ENCODE data around the gene TMIGD2.

Gene TMIGD2

DNA sequence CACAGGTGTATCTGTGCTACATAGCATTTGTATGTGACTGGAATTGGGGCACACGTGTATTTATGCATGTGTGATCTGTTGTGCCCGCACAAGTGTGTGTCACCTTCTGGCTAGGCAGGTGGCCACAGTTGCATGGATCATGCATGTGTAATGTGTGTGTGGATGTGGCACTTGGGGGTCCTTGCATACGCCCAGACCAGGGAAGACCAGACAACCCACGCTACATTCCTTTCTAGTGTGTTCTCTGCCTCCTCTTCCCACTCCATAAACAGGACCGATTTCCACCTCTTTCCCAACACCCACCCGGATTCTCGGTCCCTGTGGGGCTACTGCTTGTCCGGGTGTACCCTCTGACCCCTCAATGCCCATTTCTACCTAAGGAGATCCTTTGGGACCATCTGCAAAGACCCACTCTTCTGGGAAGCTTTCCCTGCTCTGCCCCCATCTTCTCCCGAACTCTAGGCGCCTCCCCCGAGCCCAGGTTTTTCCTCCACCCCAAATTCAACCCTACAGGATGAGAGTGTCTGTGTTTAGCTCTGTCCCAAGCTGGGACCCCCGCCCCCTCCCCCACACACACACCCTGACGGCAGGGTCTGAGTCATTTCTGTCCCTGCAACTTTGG is 24.1 kb upstream of the TMIGD2 start:
- no peak for DNase-seq

DNA sequence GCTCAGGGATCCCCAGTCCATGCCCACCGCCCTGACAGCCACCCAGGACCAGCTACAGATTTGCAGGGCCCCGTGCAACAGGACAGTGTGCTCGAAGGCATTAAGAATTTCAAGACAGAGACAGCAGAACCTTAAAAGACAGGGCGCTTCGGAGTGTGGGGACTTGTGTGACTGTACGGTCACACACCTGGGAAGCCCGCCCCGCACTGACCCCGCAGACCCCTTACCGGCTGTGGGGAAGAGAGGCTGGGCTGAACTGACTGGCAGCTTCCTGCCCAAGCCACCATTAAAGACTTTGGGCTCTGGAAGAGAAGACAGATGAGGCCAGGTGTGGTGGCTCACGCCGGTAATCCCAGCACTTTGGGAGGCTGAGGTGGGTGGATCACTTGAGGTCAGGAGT is 22.0 kb upstream of the TMIGD2 start:
- no peak for DNase-seq

DNA sequence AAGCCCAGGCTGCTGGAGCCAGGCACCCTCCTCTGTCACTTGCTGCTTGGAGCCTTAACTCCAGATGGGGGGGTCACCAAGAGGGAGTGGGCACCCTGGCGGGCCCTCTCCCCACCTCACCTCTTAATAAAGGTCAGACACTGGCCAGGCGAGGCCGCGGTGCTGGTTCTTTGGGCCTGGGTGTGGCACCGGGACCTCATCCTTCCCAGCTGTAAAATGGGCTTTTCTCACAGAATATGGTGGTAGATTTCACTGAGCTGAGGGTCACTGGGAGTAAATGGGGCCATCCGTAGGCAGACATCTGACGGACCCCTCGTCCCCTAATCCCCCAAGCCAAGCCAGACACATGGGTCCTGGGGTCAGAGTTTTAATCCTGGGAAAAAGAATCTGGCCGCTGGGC is 21.5 kb upstream of the TMIGD2 start:
- DNase-seq, result no peak

DNA sequence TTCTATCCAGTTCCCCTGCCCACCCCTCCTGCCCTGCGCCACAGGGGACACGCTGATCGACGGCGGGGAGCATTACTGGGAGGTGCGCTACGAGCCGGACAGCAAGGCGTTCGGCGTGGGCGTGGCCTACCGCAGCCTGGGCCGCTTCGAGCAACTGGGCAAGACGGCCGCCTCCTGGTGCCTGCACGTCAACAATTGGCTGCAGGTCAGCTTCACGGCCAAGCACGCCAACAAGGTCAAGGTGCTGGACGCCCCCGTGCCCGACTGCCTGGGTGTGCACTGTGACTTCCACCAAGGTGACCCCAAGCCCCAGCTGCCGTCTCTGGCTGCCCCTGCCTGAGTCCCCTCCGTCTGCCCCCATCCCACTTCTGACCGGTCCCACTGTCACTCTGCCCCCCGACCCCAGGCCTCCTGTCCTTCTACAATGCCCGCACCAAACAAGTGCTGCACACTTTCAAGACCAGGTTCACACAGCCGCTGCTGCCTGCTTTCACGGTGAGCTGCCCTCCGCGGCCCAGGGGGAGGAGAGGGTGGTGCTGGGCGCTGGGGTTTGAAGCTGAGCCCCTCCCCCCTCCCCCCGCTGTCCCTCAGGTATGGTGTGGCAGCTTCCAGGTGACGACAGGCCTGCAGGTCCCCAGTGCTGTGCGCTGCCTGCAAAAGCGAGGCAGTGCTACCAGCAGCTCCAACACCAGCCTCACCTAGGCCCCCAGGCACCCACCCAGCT is 20.9 kb upstream of the TMIGD2 start:
- DNase-seq, result no peak

DNA sequence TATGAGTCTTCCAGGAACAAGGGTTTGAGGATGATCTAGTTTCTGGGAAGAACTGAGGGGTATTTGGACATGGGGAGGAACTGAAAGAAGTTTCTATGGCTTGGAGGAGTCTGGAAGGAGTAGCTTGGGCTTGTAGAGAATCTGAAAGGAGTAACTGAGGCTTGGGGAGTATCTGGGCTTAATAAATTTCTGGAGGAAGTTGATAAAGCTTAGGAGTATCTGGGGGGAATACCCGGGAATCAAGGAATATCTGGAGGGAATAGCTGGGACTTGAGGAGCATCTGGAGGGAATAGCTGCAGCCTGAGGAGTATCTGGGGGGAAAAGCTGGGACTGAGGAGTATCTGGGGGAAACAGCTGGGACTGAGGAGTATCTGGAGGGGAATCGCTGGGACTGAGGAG is 18.2 kb upstream of the TMIGD2 start:
- no peak for DNase-seq

DNA sequence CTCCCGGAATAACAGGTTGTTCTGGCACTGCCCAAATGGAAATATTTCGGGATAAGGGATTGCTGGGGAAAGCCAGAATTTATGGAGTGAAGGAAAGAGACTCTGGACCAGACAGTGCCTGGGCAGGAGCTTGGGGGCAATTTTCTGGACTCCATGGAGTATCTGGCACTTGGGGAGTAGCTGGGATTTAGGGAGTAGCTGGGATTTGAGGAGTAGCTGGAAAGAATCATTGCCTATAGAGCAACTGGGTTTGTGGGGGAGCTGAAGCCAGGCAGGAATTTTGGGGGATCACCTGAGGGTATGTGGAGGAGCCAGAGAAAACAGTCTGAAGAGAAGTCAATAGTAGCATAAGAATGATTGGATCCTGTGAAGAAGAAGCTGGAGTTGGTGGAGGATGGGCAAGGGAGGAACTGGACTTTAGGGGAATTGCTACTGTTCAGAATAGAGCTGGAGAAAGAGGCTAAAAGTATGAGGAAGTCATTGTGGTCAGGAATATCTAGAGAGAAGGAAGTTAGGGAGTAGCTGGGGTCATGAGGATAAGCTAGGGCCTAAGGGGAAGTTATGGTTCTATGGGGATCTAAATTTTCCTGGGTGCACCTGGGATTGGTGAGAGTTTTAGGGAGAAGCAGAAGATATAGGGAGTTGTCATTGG is 17.0 kb upstream of the TMIGD2 start:
- no peak for DNase-seq

DNA sequence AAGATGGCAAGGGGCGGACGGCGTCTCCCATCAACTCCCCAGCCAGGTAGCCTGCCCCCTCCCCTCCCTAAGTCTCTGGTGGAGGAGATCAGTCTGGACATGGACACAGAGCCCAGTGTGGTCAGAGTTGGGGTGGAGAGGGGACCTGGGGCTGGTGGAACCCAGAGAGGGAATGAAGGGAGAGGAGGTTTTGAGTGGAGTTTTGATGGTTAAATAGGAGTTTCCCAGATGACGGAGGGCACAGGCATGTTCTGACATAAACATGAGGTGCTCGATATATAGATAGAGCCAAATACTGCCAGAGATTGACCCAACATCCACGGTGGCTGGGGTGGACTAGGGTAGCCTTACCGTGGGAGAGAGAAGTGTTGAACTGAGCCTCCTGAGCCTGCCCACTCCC is 16.3 kb upstream of the TMIGD2 start:
- DNase-seq, result no peak

DNA sequence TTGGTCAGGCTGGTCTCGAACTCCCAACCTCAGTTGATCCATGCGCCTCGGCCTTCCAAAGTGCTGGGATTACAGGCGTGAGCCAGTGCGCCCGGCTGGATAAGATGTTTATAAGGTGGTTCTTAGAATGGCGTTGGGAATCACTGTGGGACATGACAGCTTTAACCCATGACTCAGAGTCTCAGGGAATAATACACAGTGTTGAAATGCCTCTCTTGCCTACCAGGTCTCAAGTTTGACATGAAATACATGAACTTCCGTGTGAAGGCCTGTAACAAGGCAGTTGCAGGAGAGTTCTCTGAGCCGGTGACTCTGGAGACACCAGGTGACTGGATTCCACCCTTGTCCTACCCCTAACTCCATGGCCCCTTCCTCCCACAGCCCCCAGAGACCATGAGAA is 14.8 kb upstream of the TMIGD2 start:
- no peak for DNase-seq

DNA sequence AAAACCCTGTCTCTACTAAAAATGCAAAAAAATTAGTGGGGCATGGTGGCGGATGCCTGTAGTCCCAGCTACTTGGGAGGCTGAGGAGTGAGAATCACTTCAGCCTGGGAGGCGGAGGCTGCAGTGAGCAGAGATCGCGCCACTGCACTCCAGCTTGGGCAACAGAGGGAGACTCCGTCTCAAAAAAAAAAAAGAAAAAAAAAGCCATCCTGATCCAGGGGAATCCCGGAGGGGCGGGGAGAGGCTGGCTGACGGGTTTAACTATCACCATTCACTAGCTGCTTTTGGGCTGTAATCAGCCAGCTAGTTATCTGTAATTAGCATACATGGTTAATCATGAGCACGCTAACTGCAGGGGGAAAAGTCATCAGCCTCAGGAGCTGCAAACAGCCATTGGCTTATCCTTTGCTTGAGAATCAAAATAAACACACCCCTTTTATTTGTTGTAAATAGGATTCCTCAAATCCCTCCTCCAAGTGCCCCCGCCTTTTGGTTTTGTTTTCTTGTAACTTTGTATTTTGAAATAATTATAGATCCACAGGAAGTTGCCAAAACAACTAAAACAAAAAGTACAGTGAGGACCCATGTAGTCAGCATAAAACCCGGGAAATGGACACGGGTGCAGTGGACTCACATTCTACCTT is 11.8 kb upstream of the TMIGD2 start:
- DNase-seq, result no peak

DNA sequence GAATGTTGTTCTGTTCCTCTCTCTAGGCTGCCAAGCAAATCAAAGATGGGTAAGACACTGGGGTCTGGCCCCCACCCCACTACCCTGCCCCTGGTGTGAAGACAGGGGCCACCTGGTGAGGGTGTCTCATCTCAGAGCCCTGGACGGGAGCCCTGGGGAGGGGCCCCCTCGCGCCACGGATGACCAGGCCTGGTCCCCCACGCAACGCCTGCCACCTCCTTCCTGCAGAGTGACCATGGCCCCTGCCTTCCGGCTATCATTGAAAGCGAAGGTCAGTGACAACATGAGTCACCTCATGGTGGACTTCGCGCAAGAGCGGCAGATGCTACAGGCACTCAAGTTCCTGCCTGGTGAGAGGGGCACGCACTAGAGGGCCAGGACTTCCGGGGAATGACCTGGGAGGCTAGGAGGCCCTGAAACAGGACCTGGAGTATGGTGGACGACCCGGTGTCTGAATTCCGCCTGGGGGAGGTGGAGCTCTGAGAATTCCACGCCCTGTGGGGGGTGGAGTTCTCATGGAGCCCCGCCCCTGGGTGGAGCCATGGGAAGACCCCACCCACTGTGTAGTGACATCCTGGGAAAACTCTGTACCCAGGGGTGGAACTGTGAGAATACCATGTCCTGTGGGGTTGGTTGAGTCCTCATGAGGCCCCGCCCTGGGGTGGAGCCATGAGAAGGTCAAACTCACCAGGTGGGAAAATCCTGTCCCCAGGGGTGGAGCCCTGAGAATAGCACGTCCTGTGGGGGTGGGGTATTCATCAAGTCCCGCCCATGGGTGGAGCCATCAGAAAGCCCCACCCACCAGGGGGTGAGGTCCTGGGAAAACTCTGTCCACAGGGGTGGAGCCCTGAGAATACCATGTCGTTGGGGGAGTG is 8.3 kb upstream of the TMIGD2 start:
- no peak for DNase-seq

DNA sequence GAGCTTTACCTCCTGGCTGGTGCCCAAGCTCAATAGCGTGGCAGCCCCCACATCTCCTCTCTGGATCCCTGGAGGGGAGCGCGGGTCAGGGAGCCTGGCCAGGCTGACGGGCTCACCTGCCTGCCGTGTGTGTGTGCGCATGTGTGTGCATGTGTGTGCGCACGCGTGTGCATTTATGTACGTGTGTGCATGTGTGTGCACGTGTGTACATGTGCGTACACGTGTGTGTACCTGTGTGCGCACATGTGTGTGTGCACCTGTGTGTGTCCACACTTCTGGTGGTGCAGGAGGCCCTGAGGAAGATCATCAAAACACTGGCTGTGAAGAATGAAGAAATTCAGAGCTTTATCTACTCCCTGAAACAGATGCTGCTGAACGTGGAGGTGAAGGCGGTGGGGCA is 3.5 kb upstream of the TMIGD2 start:
- DNase-seq, result no peak

DNA sequence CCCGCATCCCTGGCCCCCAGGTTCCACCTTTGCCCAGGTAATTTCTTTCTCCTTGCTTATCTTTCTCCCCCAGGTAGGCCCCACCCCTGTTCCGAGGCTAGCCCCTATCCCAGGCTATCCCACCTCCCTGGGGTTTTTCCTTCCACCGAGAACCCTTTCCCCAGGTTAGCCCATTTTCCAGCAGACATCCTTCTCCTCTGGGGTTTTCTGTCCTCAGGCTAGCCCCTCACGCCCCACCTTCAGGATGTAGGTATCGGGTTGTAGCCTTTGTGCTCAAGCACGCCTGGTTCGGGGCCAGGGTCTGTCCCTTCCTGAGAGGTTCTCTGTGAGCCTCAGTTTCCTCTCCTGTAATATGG is 3.0 kb upstream of the TMIGD2 start:
- no peak for DNase-seq

DNA sequence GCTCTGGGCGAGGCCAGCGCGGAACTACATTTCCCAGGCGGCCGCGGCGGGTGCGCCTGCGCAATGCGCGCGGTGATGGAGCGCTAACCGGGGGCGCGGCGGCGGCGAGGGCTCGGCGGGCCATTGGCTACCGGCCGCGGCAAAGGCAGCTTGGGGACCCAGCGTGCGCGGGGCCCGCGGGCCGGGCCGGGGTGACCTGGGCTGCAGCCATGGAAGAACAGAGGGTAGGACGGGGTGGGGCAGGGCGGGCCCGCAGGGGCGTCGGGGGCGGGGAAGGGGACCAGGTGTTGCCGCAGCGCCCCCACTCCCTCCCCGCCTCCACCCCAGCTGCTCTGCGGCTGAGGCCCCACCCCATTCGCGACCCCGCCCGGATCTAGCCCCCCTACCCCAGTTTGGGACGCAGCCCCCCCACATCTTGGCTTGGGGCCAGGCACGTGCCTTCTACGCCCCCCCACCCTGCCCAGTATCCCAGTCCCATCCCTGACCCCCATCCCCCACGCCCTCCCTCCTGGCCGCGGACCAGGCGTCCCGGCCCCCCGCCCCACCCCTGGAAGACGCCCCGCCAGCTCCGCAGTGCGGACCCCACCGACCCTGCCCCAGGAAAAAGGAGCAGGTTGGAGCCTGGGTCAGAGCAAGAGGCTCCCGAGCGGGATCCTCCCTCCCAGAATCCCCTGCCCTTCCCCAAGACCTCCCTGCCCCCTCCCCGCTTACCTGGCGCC is 2.5 kb upstream of the TMIGD2 start, which contains the start of gene FSD1:
Gene FSD1, plus strand, starts transcription at position 61 of the 719 bp plus-strand sequence. Its CDS starts 149 bp downstream, at position 210.
- peak; percentile 55 for DNase-seq

DNA sequence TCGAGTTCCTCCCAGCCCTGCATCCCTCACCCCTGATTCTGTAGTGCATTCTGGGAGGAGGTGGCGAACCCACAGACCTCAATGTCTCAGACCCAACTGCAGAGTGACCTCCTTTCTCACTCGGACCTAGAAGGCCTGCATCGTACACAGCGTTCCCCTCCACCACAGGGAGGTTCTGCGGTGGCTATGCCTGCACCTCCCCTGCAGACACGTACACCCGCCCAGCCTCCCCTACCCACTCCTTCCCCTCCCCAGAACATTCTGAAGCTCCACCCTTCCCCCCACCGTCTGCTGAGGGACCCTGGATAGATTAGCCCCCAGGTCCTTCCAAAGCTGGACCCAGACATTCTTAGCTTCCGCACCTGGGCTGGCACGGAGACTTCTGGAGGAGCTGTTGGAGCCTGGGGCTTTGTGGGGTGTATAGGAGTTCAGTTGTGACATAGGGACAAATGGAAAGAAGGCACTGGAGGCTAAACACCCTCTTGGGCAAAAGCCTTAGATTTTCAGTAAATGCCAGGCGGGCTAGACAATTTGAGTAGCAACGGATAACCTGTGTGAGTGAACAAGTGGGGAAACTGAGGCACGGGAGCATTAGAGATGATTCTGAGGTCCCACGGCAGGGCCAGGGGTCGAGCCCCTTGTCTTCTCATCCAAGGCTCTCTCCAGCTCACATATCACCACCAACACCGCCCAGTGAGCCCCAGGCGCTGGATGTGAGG is 1.8 kb upstream of the TMIGD2 start:
- DNase-seq, result no peak

DNA sequence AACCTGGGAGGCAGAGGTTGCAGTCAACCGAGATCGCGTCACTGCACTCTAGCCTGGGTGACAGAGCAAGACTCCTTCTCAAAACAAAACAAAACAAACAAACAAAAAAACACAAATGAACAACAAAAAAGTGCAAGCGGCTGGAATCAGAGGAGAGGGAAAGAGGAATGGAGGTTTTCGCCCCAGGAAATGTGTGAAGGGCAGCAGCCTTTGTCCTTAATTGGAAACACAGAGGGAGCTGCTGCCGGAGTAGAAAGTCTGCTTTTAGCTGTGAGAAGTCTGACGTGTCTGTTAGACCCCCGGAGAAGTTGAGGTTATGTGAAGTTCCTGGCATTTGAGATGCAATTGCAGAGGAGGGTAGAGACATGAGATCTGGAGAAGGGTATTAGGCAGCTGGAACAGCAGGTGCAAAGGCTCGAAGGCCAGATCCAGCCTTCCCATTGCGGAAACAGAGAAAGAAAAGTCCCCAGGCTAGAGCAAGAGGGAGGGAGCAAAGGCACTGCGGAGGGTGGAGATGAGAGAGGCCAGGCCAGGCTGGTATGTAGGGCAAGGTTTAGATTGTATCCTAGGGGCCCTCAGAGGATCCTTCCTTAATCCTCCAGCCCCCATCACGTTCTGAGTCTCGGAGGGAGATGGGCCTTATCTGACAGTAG is 473 bp downstream of the TMIGD2 start:
- no peak for DNase-seq

DNA sequence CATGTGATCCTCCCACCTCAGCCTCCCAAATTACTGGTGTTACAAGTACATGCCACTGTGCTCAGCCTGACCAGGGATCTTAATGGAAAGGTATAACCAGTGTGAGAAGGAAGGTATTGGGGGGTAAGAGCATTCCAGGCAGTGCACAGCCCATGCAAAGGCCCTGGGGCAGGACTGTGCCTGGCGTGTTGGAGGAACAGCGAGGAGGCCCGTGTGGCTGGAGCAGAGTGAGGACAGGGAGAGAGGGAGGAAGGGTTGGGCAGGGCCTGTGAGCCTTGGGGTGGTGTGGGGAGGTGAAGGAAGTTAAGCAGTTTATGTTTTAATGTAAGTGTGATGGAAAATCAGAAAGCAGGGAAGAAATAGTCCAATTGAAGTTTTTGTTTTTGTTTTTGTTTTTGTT is 1.6 kb downstream of the TMIGD2 start:
- DNase-seq, result no peak

DNA sequence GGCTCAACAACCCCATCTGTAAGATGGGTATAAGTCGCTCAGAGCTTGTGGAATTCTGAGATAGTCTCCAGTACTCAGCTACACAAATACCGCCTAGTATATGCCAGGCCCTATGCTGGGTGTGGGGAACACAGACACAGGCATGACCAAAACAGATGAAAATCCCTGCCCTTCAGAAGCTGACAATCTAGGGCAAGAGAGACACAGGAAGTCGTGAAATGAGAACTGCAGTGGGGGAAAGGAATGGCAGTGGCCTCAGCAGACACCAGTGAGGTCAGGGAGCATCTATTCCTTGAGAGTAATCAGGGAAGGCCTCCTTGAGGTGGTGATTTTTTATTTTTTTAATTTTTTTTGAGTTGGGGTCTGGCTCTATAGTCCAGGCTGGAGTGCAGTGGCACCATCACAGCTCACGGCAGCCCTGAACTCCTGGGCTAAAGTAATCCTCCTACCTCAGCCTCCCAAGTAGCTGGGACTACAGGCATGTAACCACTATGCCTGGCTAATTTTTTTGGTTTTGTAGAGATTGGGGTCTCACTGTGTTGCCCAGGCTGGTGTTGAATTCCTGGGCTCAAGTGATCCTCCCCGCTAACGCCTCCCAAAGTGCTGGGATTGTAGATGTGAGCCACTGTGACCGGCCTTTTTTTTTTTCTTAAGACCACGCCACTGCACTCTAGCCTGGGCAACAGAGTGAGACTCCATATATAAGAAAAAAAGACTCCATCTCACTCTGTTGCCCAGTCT is 3.2 kb downstream of the TMIGD2 start:
- no peak for DNase-seq

DNA sequence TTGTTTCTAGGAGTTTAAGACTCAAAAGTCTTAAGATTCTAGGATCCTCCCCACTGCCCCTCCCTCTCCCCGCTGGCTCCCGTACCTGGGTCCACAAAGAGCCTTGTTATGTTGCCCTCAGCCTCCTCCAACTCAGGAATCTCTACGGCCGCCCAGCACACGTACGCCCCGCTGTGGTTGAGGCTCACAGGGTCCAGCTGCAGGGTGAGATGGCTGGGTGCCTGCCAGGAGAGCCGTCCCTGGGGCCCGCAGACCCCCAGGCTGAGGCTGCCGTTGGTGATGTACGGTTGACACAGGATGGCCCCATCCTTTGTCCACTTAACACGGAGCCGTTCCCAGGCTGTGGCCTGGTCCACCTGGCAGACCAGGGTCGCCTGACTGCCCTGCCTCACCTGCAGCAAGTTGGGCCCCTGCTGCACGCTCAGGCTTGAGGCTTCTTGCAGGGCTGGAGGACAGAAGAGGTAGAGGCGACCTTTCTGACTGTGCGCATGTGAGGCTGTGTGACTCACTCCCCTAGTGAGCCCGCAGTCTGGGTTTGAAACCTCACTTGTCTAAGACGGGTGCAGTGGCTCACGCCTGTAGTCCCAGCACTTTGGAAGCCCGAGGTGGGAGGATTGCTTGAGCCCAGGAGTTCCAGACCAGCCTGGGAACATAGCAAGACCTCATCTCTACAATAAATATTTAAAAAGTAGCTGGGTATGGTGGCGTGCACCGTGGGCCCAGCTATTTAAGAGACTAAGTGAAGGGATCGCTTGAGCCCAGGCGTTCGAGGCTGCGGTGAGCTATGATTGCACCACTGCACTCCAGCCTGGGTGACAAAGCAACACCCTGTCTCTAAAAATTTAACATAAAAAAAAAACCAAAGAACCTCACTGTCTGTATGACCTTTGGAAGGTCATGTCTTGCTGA is 4.0 kb downstream of the TMIGD2 start:
- no peak for DNase-seq
